Melanocyte of skin (primary cell): Measurements from ENCODE around the gene SERPINB13. TPM values are rescaled to one million over a fixed set of nuclear protein-coding genes. Genes with fewer than 3 reads are reported as not detected.

ENCODE experiments used
- total RNA-seq, 2 donors: library from RNA; depleted of rRNA; stranded (reverse); fragments of >200 nt; gene quantifications; 2 replicates each; pipeline ENCODE4 v1.2.3, GENCODE V29; 2012

Gene SERPINB13, protein sequence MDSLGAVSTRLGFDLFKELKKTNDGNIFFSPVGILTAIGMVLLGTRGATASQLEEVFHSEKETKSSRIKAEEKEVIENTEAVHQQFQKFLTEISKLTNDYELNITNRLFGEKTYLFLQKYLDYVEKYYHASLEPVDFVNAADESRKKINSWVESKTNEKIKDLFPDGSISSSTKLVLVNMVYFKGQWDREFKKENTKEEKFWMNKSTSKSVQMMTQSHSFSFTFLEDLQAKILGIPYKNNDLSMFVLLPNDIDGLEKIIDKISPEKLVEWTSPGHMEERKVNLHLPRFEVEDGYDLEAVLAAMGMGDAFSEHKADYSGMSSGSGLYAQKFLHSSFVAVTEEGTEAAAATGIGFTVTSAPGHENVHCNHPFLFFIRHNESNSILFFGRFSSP
- total RNA-seq: under 1 TPM in 1 of 2 donors, not detected in 1; under 0.01 TPM

GRCh38 chr18:63586966-63587365 is at the start of gene SERPINB13:
SERPINB13 (plus strand) TSS chr18:63587343; CDS start chr18:63588668, 1,325 bp downstream.

GRCh38 chr18:63542069-63542468 is 45.1 kb upstream of the SERPINB13 start, which contains the start of gene SERPINB12:
SERPINB12 (plus strand) TSS chr18:63542369; CDS start chr18:63556160, 13,791 bp downstream.

GRCh38 chr18:63644142-63644541 is 57.0 kb downstream of the SERPINB13 start, which contains the start of gene SERPINB4:
SERPINB4 (minus strand) TSS chr18:63644256; CDS start chr18:63643577, 679 bp downstream.

Other genes starting within 250 kb of the SERPINB13 start
- gene KDSR, start 220.1 kb upstream of the SERPINB13 start, total RNA-seq: 10 to 100 TPM; 38.0 to 40.3 TPM
- 10 to 100 TPM; 42.0 to 45.6 TPM for gene VPS4B, start 164.9 kb upstream of the SERPINB13 start, total RNA-seq
- under 1 TPM in 1 of 2 donors, not detected in 1; under 0.01 TPM for gene SERPINB5, start 110.4 kb upstream of the SERPINB13 start, total RNA-seq
- gene SERPINB12, start 45.0 kb upstream of the SERPINB13 start, total RNA-seq: not detected
- gene SERPINB4, start 56.9 kb downstream of the SERPINB13 start, total RNA-seq: not detected
- gene SERPINB3, start 74.5 kb downstream of the SERPINB13 start, total RNA-seq: not detected
- gene SERPINB11, start 115.6 kb downstream of the SERPINB13 start, total RNA-seq: not detected
- not detected for gene SERPINB7, start 188.1 kb downstream of the SERPINB13 start, total RNA-seq